H9 (cell line): ENCODE measurements around the gene AK4. TPM values are rescaled to one million over a fixed set of nuclear protein-coding genes. Genes with fewer than 3 reads are reported as not detected.

Experiments
- DNase-seq: peaks from one replicate; pipeline ENCODE4 v3.0.0-alpha.2; 2017
- H2AFZ ChIP-seq: one replicate; pipeline ENCODE4 v1.6.1; 2013; ENCODE audit warnings: mild to moderate bottlenecking, low read length, control low read depth, moderate library complexity
- H2AK5ac ChIP-seq: 2 replicates; pipeline ENCODE4 v1.6.1; 2013; ENCODE audit warnings: low read length, control low read depth, mixed read lengths; ENCODE audit not compliant: insufficient read length
- H2BK120ac ChIP-seq: one replicate; pipeline ENCODE4 v1.6.1; 2013; ENCODE audit warnings: low read depth, mild to moderate bottlenecking, low read length, control low read depth, inconsistent platforms; ENCODE audit not compliant: poor library complexity, severe bottlenecking
- H2BK12ac ChIP-seq: 2 replicates; pipeline ENCODE4 v1.6.1; 2013; ENCODE audit warnings: low read length, control low read depth, mixed read lengths, low read depth; ENCODE audit not compliant: insufficient read length
- H2BK15ac ChIP-seq: 2 replicates; pipeline ENCODE4 v1.6.1; 2013; ENCODE audit warnings: low read depth, low read length, control low read depth
- H2BK20ac ChIP-seq: one replicate; pipeline ENCODE4 v1.6.1; 2013; ENCODE audit warnings: low read depth, mild to moderate bottlenecking, low read length, control low read depth, inconsistent platforms; ENCODE audit not compliant: poor library complexity, severe bottlenecking
- H2BK5ac ChIP-seq: 2 replicates; pipeline ENCODE4 v1.6.1; 2013; ENCODE audit warnings: low read length, control low read depth, mixed read lengths; ENCODE audit not compliant: insufficient read length
- H3K14ac ChIP-seq: 2 replicates; pipeline ENCODE4 v1.6.1; 2013; ENCODE audit warnings: low read length, control low read depth; ENCODE audit not compliant: insufficient read depth
- H3K18ac ChIP-seq: 2 replicates; pipeline ENCODE4 v1.6.1; 2013; ENCODE audit warnings: low read depth, mild to moderate bottlenecking, mixed read lengths, low read length, control low read depth; ENCODE audit not compliant: insufficient read length
- H3K23ac ChIP-seq: 2 replicates; pipeline ENCODE4 v1.6.1; 2013; ENCODE audit warnings: low read length, control low read depth, mixed read lengths, low read depth; ENCODE audit not compliant: insufficient read length
- H3K23me2 ChIP-seq: 2 replicates; pipeline ENCODE4 v1.6.1; 2013; ENCODE audit warnings: low read depth, mild to moderate bottlenecking, mixed read lengths, low read length, control low read depth; ENCODE audit not compliant: insufficient read length, poor library complexity, severe bottlenecking
- H3K27ac ChIP-seq: 2 replicates; pipeline ENCODE4 v1.5.1; 2013; ENCODE audit warnings: low read length, control low read depth, mixed read lengths, low read depth; ENCODE audit not compliant: insufficient read length
- H3K27me3 ChIP-seq: 2 replicates; pipeline ENCODE4 v1.6.1; 2013; ENCODE audit warnings: low read length, control low read depth, inconsistent platforms; ENCODE audit not compliant: insufficient read depth
- H3K4ac ChIP-seq: 2 replicates; pipeline ENCODE4 v1.6.1; 2013; ENCODE audit warnings: low read depth, mild to moderate bottlenecking, control low read depth, inconsistent platforms, low read length, moderate library complexity
- H3K4me1 ChIP-seq: 2 replicates; pipeline ENCODE4 v1.6.1; 2013; ENCODE audit warnings: low read length, control low read depth, inconsistent platforms; ENCODE audit not compliant: insufficient read depth
- H3K4me2 ChIP-seq: 2 replicates; pipeline ENCODE4 v1.6.1; 2013; ENCODE audit warnings: low read length, control low read depth, mixed read lengths; ENCODE audit not compliant: insufficient read length, insufficient read depth
- H3K56ac ChIP-seq: 2 replicates; pipeline ENCODE4 v1.6.1; 2013; ENCODE audit warnings: low read depth, mild to moderate bottlenecking, mixed read lengths, low read length, control low read depth; ENCODE audit not compliant: insufficient read length
- H3K79me1 ChIP-seq: 2 replicates; pipeline ENCODE4 v1.6.1; 2013; ENCODE audit warnings: low read depth, mild to moderate bottlenecking, moderate library complexity, low read length, control low read depth, inconsistent platforms; ENCODE audit not compliant: insufficient read depth, poor library complexity, severe bottlenecking
- H3K79me2 ChIP-seq: 2 replicates; pipeline ENCODE4 v1.6.1; 2013; ENCODE audit warnings: low read length, control low read depth, inconsistent platforms; ENCODE audit not compliant: insufficient read depth
- H3K9ac ChIP-seq: 2 replicates; pipeline ENCODE4 v1.6.1; 2013; ENCODE audit warnings: low read length, control low read depth, mixed read lengths; ENCODE audit not compliant: insufficient read length; ENCODE audit errors: extremely low read depth
- H3K9me3 ChIP-seq: one replicate; pipeline ENCODE4 v1.6.1; 2013; ENCODE audit warnings: low read depth, low read length, inconsistent platforms; ENCODE audit not compliant: control insufficient read depth
- H3T11ph ChIP-seq: one replicate; pipeline ENCODE4 v1.6.1; 2013; ENCODE audit warnings: mild to moderate bottlenecking, low read length, control low read depth, inconsistent platforms
- H4K20me1 ChIP-seq: one replicate; pipeline ENCODE4 v1.6.1; 2013; ENCODE audit not compliant: control insufficient read depth, insufficient read length, insufficient read depth
- H4K5ac ChIP-seq: 2 replicates; pipeline ENCODE4 v1.6.1; 2013; ENCODE audit warnings: low read depth, mild to moderate bottlenecking, mixed read lengths, low read length, control low read depth; ENCODE audit not compliant: insufficient read length
- H4K8ac ChIP-seq: replicated peaks from 2 replicates; pipeline ENCODE4 v1.6.1; 2013; ENCODE audit warnings: low read length, control low read depth, mixed read lengths, low read depth; ENCODE audit not compliant: insufficient read length
- H4K91ac ChIP-seq: 2 replicates; pipeline ENCODE4 v1.6.1; 2013; ENCODE audit warnings: low read depth, mild to moderate bottlenecking, moderate library complexity, mixed read lengths, low read length, control low read depth; ENCODE audit not compliant: insufficient read length
- H3K27ac Mint-ChIP-seq, 3 experiments: 2 replicates in 2 of 3; 3 replicates in 1 of 3; pipeline ENCODE4 v1.8.0; 2020 to 2021; ENCODE audit warnings: mixed read lengths in 3 of 3, mild to moderate bottlenecking in 1 of 3, moderate library complexity in 1 of 3
- H3K27me3 Mint-ChIP-seq: 2 replicates; pipeline ENCODE4 v1.8.0; 2021; ENCODE audit warnings: low read depth, mild to moderate bottlenecking, moderate library complexity, mixed read lengths
- H3K36me3 Mint-ChIP-seq, 3 experiments: 2 replicates in 2 of 3; 3 replicates in 1 of 3; pipeline ENCODE4 v1.8.0; 2020 to 2021; ENCODE audit warnings: low read depth in 3 of 3, mixed read lengths in 3 of 3; ENCODE audit not compliant: insufficient read depth in 1 of 3
- H3K4me1 Mint-ChIP-seq, 2 experiments: 2 replicates each; pipeline ENCODE4 v1.8.0; 2020; ENCODE audit warnings: mixed read lengths in 2 of 2
- H3K4me3 Mint-ChIP-seq, 2 experiments: 2 replicates in 1 of 2; 3 replicates in 1 of 2; pipeline ENCODE4 v1.8.0; 2020 to 2021; ENCODE audit warnings: mild to moderate bottlenecking in 2 of 2, mixed read lengths in 2 of 2, moderate library complexity in 1 of 2
- H3K9me3 Mint-ChIP-seq, 2 experiments: 2 replicates in 1 of 2; 3 replicates in 1 of 2; pipeline ENCODE4 v1.8.0; 2020; ENCODE audit warnings: mild to moderate bottlenecking in 2 of 2, mixed read lengths in 2 of 2, moderate library complexity in 1 of 2
- CTCF ChIP-seq: fragments of 200-600 bp; sonication (generic); conservative IDR thresholded peaks from 3 replicates; pipeline ENCODE4 v1.8.0; 2021; ENCODE audit warnings: antibody characterized with exemption, mild to moderate bottlenecking
- WGBS: extraction: QIAGEN DNeasy Blood & Tissue Kit; methylation state at CpG from one replicate; pipeline ENCODE4 v1.1.7; 2013; ENCODE audit warnings: missing lambda C conversion rate, low lambda C conversion rate, mixed read lengths; ENCODE audit not compliant: insufficient read length; ENCODE audit errors: extremely low coverage; 5-methylcytosine and 5-hydroxymethylcytosine counted together
- total RNA-seq: library from RNA; stranded (reverse); gene quantifications from 2 replicates; pipeline ENCODE4 v1.2.1, GENCODE V29; 2021

Gene AK4
- total RNA-seq, 1 experiment from 2014 or later, result 45.6 TPM

GRCh38 chr1:65150583-65151263 lies 2.7 kb downstream of the AK4 start:
- H2AK5ac ChIP-seq, result no peak overlapping the region
- no peak overlapping the region for H4K91ac ChIP-seq
- Mint-ChIP-seq H3K4me1 (peaks cover 34 to 56% of the 10 kb centered on the region in 2 experiments), H3K27ac (peak overlapping the region in 1 of 3 experiments; percentile 100; a peak in 4 of 7 replicates), H3K27me3 (peaks cover 58% of the 10 kb centered on the region), H3K4me3 (peak overlapping the region; percentile 77 to 95), H3K36me3 (peaks cover 0 to 7% (median 0%) of the 10 kb centered on the region in 3 experiments; a peak in 2 of 7 replicates), H3K9me3 (no peaks in the 10 kb centered on the region; a peak in 1 of 5 replicates)
- peaks cover 6% of the 10 kb centered on the region; the same call in 1 of the 2 replicates for H3K4me1 ChIP-seq
- H4K20me1 ChIP-seq, result no peaks in the 10 kb centered on the region
- H3T11ph ChIP-seq, result no peak overlapping the region
- no peak overlapping the region for H2BK5ac ChIP-seq
- H2BK20ac ChIP-seq, result no peak overlapping the region
- H3K23me2 ChIP-seq, result peaks cover 26% of the 10 kb centered on the region
- no peaks in the 10 kb centered on the region for H3K9me3 ChIP-seq
- no peak overlapping the region for H3K4ac ChIP-seq
- H3K27ac ChIP-seq, result peak overlapping the region; percentile 52
- H3K18ac ChIP-seq, result no peak overlapping the region
- H4K5ac ChIP-seq, result no peak overlapping the region
- H3K23ac ChIP-seq, result no peak overlapping the region
- no peaks in the 10 kb centered on the region for H3K79me1 ChIP-seq
- H3K9ac ChIP-seq, result no peak overlapping the region
- no peak overlapping the region for H2BK120ac ChIP-seq
- no peaks in the 10 kb centered on the region for H3K27me3 ChIP-seq
- DNase-seq, result peak; percentile 54
- H2AFZ ChIP-seq, result no peak overlapping the region
- no peak overlapping the region for H2BK12ac ChIP-seq
- peaks cover 30% of the 10 kb centered on the region; the same call in 1 of the 2 replicates for H3K79me2 ChIP-seq
- peak overlapping the region; percentile 64 for H3K4me2 ChIP-seq
- WGBS, result no CpG with 5 or more reads among the region's 23 CpGs
- no peak overlapping the region for H2BK15ac ChIP-seq
- TF ChIP-seq CTCF, result no peak
- no peak overlapping the region for H3K14ac ChIP-seq
- no peak overlapping the region for H4K8ac ChIP-seq
- no peak overlapping the region for H3K56ac ChIP-seq
